ENCODE results near the gene CCDC186. TPM values are rescaled to one million over a fixed set of nuclear protein-coding genes. Genes with fewer than 3 reads are reported as not detected.

Gene CCDC186
- total and polyA plus RNA-seq, 2 of the 4 experiments (the other 2 are of a cell fraction), result 3.0 to 6.1 TPM

GRCh38 chr10:114131094-114131493 is 42.9 kb downstream of the CCDC186 start:
- ATAC-seq (ENCODE audit: low read depth) (no peak), DNase-seq (no peak)
- Histone ChIP-seq H2AK5ac (ENCODE audit: low read depth, low read length) (no peak overlapping the region), H3K79me1 (ENCODE audit: low read depth in 1 of 2, low read length in 2 of 2) (no peaks in the 10 kb centered on the region), H4K8ac (ENCODE audit: low read depth in 2 of 2, low read length in 2 of 2) (no peak overlapping the region), H3K14ac (replicated peaks; ENCODE audit: low read depth, low read length) (no peak overlapping the region), H4K5ac (ENCODE audit: low read depth, low read length) (no peak overlapping the region), H3K4me1 (ENCODE audit: control insufficient read depth, insufficient read depth, low read length) (no peaks in the 10 kb centered on the region), H3K23ac (ENCODE audit: low read depth, low read length) (no peak overlapping the region), H3K56ac (ENCODE audit: extremely low read depth, insufficient read depth, low read length) (no peak overlapping the region), H4K20me1 (ENCODE audit: insufficient read depth, low read length) (no peaks in the 10 kb centered on the region), H2AFZ (replicated peaks; ENCODE audit: low read length, poor library complexity) (no peak overlapping the region), H3K36me3 (ENCODE audit: control insufficient read depth, insufficient read depth, low read length) (peaks cover 12% of the 10 kb centered on the region), H2BK20ac (ENCODE audit: low read depth, low read length) (no peak overlapping the region), H2BK120ac (ENCODE audit: low read depth, low read length) (no peak overlapping the region), H2BK5ac (ENCODE audit: low read depth, low read length, poor library complexity, severe bottlenecking) (no peak overlapping the region), H2AK9ac (replicated peaks; ENCODE audit: low read depth, low read length, poor library complexity) (no peak overlapping the region), H3K27ac (ENCODE audit: insufficient read depth, low read length) (no peak overlapping the region), H3K9ac (ENCODE audit: low read depth, low read length) (no peak overlapping the region), H3K27me3 (ENCODE audit: control insufficient read depth, insufficient read depth, low read length) (no peaks in the 10 kb centered on the region), H3K18ac (ENCODE audit: low read depth, low read length) (no peak overlapping the region), H3K4ac (ENCODE audit: low read depth, low read length) (no peak overlapping the region), H4K91ac (ENCODE audit: insufficient read depth, low read depth, low read length) (no peak overlapping the region), H3K9me3 (ENCODE audit: control insufficient read depth, insufficient read depth, low read length) (no peaks in the 10 kb centered on the region), H3K4me2 (ENCODE audit: low read depth, low read length) (no peak overlapping the region), H2BK15ac (ENCODE audit: low read depth, low read length) (no peak overlapping the region), H3K9me1 (ENCODE audit: insufficient read depth, low read length) (no peaks in the 10 kb centered on the region), H3K4me3 (ENCODE audit: insufficient read depth, low read depth, low read length) (no peak overlapping the region)
- dilution Hi-C loops (cut with HindIII; ENCODE audit: low sequenced_read_pairs, unreplicated experiment), result no loop called here
- no TSS peak for BruUV-seq (replicated peaks)
- WGBS, 2 experiments (ENCODE audit: extremely low coverage in 2 of 2, insufficient read length in 1 of 2), result no CpG with 5 or more reads among the region's 3 CpGs
- intact Hi-C loops (cut with micrococcal nuclease), result no loop called here
- TF ChIP-seq RFX5 (IDR thresholded peaks at IDR 0.05; ENCODE audit: low read depth, low read length) (no peak), MAZ (IDR thresholded peaks at IDR 0.05; ENCODE audit: borderline replicate concordance, low read depth, low read length) (no peak), POLR2A (IDR thresholded peaks at IDR 0.05; ENCODE audit: low read depth, low read length) (no peak), BHLHE40 (IDR thresholded peaks at IDR 0.05; ENCODE audit: low read depth, low read length) (no peak), RCOR1 (IDR thresholded peaks at IDR 0.05; ENCODE audit: insufficient replicate concordance, low read length) (no peak), SMC3 (IDR thresholded peaks at IDR 0.05; ENCODE audit: low read depth, low read length) (no peak), CEBPB (IDR thresholded peaks at IDR 0.05; ENCODE audit: low read depth, low read length) (no peak), MAFK (IDR thresholded peaks at IDR 0.05; ENCODE audit: low read depth, low read length) (no peak)
- ChIA-PET POLR2A (ENCODE audit: unreplicated experiment) (no interaction called here), CTCF (interaction anchor here (0.6 kb wide), 1 partner anchor 503 kb away, joined by 3 read pairs; no protein-coding TSS in a partner anchor)
- in situ Hi-C loops (cut with MboI; ENCODE audit: low sequenced_read_pairs), result no loop called here
